Endothelial cell of umbilical vein (primary cell): ENCODE measurements around the gene CEMIP. TPM values are rescaled to one million over a fixed set of nuclear protein-coding genes. Genes with fewer than 3 reads are reported as not detected.

Source experiments
- BruUV-seq: library from RNA; stranded (reverse); fragments of 400-500 nt; replicated peaks from 2 replicates; lab custom pipeline; 2021; lab: Mats Ljungman, UMichigan
- CTCF ChIA-PET: fragments of 300-600, 350-600 bp; sonication (Branson Sonifier 250); formaldehyde crosslinking; loops from one replicate; lab custom pipeline; 2021; ENCODE audit warnings: antibody characterized with exemption, inconsistent platforms; lab: Charles Lee
- POLR2A ChIA-PET: fragments of 300-600, 350-600 bp; sonication (Branson Sonifier 250); formaldehyde crosslinking; loops from one replicate; lab custom pipeline; 2021; ENCODE audit warnings: antibody characterized with exemption, inconsistent platforms; lab: Charles Lee
- DNase-seq: peaks from one replicate; pipeline ENCODE4 v3.0.0-alpha.2; 2011; ENCODE audit warnings: low read depth, low spot score
- FAIRE-seq: peaks from 2 replicates; lab custom pipeline; 2011; peaks lifted over from hg19 to GRCh38; lab: Jason Lieb, UNC
- H2AFZ ChIP-seq: 2 replicates; pipeline ENCODE4 v1.6.0; 2012; ENCODE audit warnings: low read depth, low read length, control low read depth, inconsistent platforms
- H3K27ac ChIP-seq: 2 replicates; pipeline ENCODE4 v1.5.1; 2011; ENCODE audit warnings: low read depth, mild to moderate bottlenecking, control low read depth, low read length, moderate library complexity; ENCODE audit not compliant: insufficient read depth
- H3K27me3 ChIP-seq, 2 experiments: 2 replicates each; pipeline versions ENCODE4 v1.6.0 to v1.6.1; 2011; ENCODE audit warnings: low read length in 2 of 2, mixed read lengths in 1 of 2; ENCODE audit not compliant: control insufficient read depth in 2 of 2, insufficient read depth in 2 of 2
- H3K36me3 ChIP-seq, 2 experiments: 2 replicates in 1 of 2; 3 replicates in 1 of 2; pipeline ENCODE4 v1.5.1; 2011; ENCODE audit warnings: low read length in 2 of 2, mild to moderate bottlenecking in 1 of 2, moderate library complexity in 1 of 2; ENCODE audit not compliant: control insufficient read depth in 2 of 2, insufficient read depth in 2 of 2; ENCODE audit errors: extremely low read depth in 1 of 2
- H3K4me1 ChIP-seq: 3 replicates; pipeline ENCODE4 v1.5.1; 2011; ENCODE audit warnings: mild to moderate bottlenecking, low read length; ENCODE audit not compliant: control insufficient read depth, insufficient read depth; ENCODE audit errors: extremely low read depth
- H3K4me2 ChIP-seq: 2 replicates; pipeline ENCODE4 v1.6.1; 2011; ENCODE audit warnings: low read length, control low read depth, mixed read lengths; ENCODE audit not compliant: insufficient read depth
- H3K4me3 ChIP-seq, 3 experiments: fragments of 200-600 bp in 1 of 3; sonication (generic), shearing (Covaris generic) in 1 of 3; replicated peaks in 1 of 3; 2 replicates each; pipeline ENCODE4 v1.5.1; 2011 to 2016; ENCODE audit warnings: control low read depth in 3 of 3, low read length in 3 of 3, mild to moderate bottlenecking in 2 of 3, inconsistent platforms in 1 of 3, low read depth in 1 of 3, moderate library complexity in 1 of 3; ENCODE audit not compliant: insufficient read depth in 1 of 3
- H3K79me2 ChIP-seq: 2 replicates; pipeline ENCODE4 v1.6.0; 2012; ENCODE audit warnings: low read length, inconsistent platforms; ENCODE audit not compliant: control insufficient read depth, insufficient read depth
- H3K9ac ChIP-seq: replicated peaks from 2 replicates; pipeline ENCODE3; 2011; ENCODE audit warnings: low read length, control low read depth; ENCODE audit not compliant: insufficient read depth; ENCODE audit errors: extremely low read depth
- H3K9me1 ChIP-seq: replicated peaks from 3 replicates; pipeline ENCODE4 v1.6.0; 2011; ENCODE audit warnings: mild to moderate bottlenecking, low read length; ENCODE audit not compliant: control insufficient read depth, insufficient read depth; ENCODE audit errors: extremely low read depth
- H3K9me3 ChIP-seq: replicated peaks from 2 replicates; pipeline ENCODE4 v1.5.1; 2012; ENCODE audit warnings: low read length, inconsistent platforms; ENCODE audit not compliant: control insufficient read depth, insufficient read depth
- H4K20me1 ChIP-seq: replicated peaks from 2 replicates; pipeline ENCODE3; 2011; ENCODE audit warnings: mild to moderate bottlenecking, low read length; ENCODE audit not compliant: control insufficient read depth, insufficient read depth; ENCODE audit errors: extremely low read depth
- EZH2 ChIP-seq: IDR thresholded peaks from 2 replicates; pipeline ENCODE4 v1.6.1; 2012; ENCODE audit warnings: borderline replicate concordance, low read depth, mild to moderate bottlenecking, moderate library complexity, low read length, inconsistent platforms; ENCODE audit not compliant: severe bottlenecking
- FOS ChIP-seq: IDR thresholded peaks from 2 replicates; pipeline ENCODE4 v1.6.1; 2011; ENCODE audit warnings: mild to moderate bottlenecking, low read length, moderate library complexity, borderline replicate concordance; ENCODE audit not compliant: insufficient read depth
- GATA2 ChIP-seq: IDR thresholded peaks from 2 replicates; pipeline ENCODE4 v1.7.0; 2011; ENCODE audit warnings: low read depth, mild to moderate bottlenecking, moderate library complexity, mixed read lengths, low read length; ENCODE audit not compliant: insufficient read length, insufficient read depth
- JUN ChIP-seq: IDR thresholded peaks from 2 replicates; pipeline ENCODE4 v1.6.1; 2011; ENCODE audit warnings: borderline replicate concordance, low read depth; ENCODE audit not compliant: insufficient read length, insufficient read depth
- MYC ChIP-seq: IDR thresholded peaks from one replicate; pipeline ENCODE4 v1.6.1; 2011; ENCODE audit warnings: mild to moderate bottlenecking, low read depth, low read length
- POLR2A ChIP-seq: IDR thresholded peaks from 2 replicates; pipeline ENCODE4 v1.6.1; 2012; ENCODE audit warnings: low read depth, mild to moderate bottlenecking, control low read depth, low read length
- POLR2AphosphoS5 ChIP-seq: IDR thresholded peaks from 2 replicates; pipeline ENCODE4 v1.6.1; 2012; ENCODE audit warnings: low read depth, mild to moderate bottlenecking, control low read depth, low read length, moderate library complexity; ENCODE audit not compliant: insufficient read depth
- dilution Hi-C: fragments of 300-500 bp; cut with MboI; formaldehyde crosslinking; loops from one replicate; pipeline ENCODE4 v1.15.0; 2019; ENCODE audit warnings: low sequenced_read_pairs; ENCODE audit not compliant: extremely low pct_ligation_motif_present
- intact Hi-C: fragments of 100-400 bp; cut with micrococcal nuclease; formaldehyde crosslinking; loops from one replicate; pipeline ENCODE4 v1.10.0; 2022
- polyA plus RNA-seq, 4 experiments: library from polyadenylated mRNA; depleted of rRNA in 3 of 4; stranded (reverse) in 3 of 4; unstranded in 1 of 4; fragments of >200 nt; gene quantifications; 2 replicates each; pipeline versions ENCODE4 v1.2.1 to v1.2.3, GENCODE V29; 2011 to 2012; ENCODE audit warnings: missing spikeins in 1 of 4
- total RNA-seq: library from RNA; stranded (reverse); gene quantifications from 2 replicates; pipeline ENCODE4 v1.2.3, GENCODE V29; 2021
- TF ChIP-seq, protein P1 (sequence below): IDR thresholded peaks from 2 replicates; pipeline ENCODE4 v1.6.1; 2011; ENCODE audit not compliant: insufficient read depth, insufficient read length
- TF ChIP-seq, protein P2 (sequence below), 2 donors: IDR thresholded peaks; 1 replicate in 1 of 2; 2 replicates in 1 of 2; pipeline ENCODE4 v1.5.1; 2011; ENCODE audit warnings: low read length in 2 of 2, mild to moderate bottlenecking in 2 of 2, moderate library complexity in 2 of 2, control low read depth in 1 of 2, inconsistent platforms in 1 of 2, low read depth in 1 of 2; ENCODE audit not compliant: insufficient read depth in 1 of 2; ENCODE audit errors: extremely low read depth in 1 of 2

CEMIP gene
- total and polyA plus RNA-seq, 2 donors (not counting 3 experiments of a cell fraction or from before 2014, with no cell fraction given) = 0.01 TPM; not detected in 1

DNA sequence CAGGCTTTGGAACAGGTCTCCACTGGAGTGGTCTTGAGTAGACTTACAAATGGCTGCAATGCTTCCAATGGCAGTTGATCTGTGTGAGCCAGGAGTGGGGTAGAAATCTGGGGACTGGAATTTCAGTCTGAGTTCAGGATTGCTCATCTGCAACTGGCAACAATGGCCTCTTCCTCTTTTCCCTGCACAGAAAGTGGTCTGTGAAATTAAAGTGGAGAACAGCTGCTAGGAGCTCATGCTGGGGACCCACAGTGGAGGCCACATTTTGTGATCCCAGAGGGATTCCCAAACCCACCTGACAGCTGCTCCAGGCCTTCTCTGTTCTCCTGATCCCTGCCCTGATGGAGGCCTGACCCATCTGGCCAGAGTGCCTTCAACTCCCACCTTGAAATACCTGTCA, 49.6 kb downstream of the CEMIP start:
- DNase-seq (no peak), FAIRE-seq (no peak)
- H3K4me1 ChIP-seq = no peaks in the 10 kb centered on the region
- no peaks in the 10 kb centered on the region for H4K20me1 ChIP-seq
- no peak overlapping the region for H3K9ac ChIP-seq
- BruUV-seq = no TSS peak
- no peak for TF ChIP-seq EZH2
- TF ChIP-seq POLR2A = no peak
- TF ChIP-seq, protein P1, sequence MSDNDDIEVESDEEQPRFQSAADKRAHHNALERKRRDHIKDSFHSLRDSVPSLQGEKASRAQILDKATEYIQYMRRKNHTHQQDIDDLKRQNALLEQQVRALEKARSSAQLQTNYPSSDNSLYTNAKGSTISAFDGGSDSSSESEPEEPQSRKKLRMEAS = no peak
- no peak for TF ChIP-seq MYC
- no peak for TF ChIP-seq GATA2
- TF ChIP-seq JUN = no peak
- TF ChIP-seq FOS = no peak
- TF ChIP-seq, protein P2, sequence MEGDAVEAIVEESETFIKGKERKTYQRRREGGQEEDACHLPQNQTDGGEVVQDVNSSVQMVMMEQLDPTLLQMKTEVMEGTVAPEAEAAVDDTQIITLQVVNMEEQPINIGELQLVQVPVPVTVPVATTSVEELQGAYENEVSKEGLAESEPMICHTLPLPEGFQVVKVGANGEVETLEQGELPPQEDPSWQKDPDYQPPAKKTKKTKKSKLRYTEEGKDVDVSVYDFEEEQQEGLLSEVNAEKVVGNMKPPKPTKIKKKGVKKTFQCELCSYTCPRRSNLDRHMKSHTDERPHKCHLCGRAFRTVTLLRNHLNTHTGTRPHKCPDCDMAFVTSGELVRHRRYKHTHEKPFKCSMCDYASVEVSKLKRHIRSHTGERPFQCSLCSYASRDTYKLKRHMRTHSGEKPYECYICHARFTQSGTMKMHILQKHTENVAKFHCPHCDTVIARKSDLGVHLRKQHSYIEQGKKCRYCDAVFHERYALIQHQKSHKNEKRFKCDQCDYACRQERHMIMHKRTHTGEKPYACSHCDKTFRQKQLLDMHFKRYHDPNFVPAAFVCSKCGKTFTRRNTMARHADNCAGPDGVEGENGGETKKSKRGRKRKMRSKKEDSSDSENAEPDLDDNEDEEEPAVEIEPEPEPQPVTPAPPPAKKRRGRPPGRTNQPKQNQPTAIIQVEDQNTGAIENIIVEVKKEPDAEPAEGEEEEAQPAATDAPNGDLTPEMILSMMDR (IDR thresholded peaks at IDR 0.05; ENCODE audit: extremely low read depth in 1 of 2, insufficient read depth in 1 of 2, low read depth in 1 of 2, low read length in 2 of 2) = no peak
- no peak for TF ChIP-seq POLR2AphosphoS5
- intact Hi-C loops (no loop called here), dilution Hi-C loops (no loop called here)
- no peaks in the 10 kb centered on the region for H3K9me3 ChIP-seq
- no peaks in the 10 kb centered on the region for H3K36me3 ChIP-seq
- H3K27ac ChIP-seq = no peak overlapping the region
- no peaks in the 10 kb centered on the region for H3K9me1 ChIP-seq
- H3K4me2 ChIP-seq = no peak overlapping the region
- H3K27me3 ChIP-seq = no peaks in the 10 kb centered on the region
- ChIA-PET POLR2A (no interaction called here), CTCF (interaction anchor here (1.2 kb wide), 1 partner anchor 141 kb away, joined by 3 read pairs; no protein-coding TSS in a partner anchor)
- no peaks in the 10 kb centered on the region for H3K79me2 ChIP-seq
- no peak overlapping the region for H3K4me3 ChIP-seq
- H2AFZ ChIP-seq = no peak overlapping the region
